HG03558 (cell line): ENCODE data around the gene AIDA.
"Not testable (repeated sequence)": the region's sequence is repeated elsewhere in the genome, so short reads cannot be mapped to it uniquely, and the experiment has no call there.

Source experiments
- ATAC-seq: cut with Tn5 transposase; IDR thresholded peaks from one replicate; pipeline ENCODE4 v1.9.1; 2021; ENCODE audit warnings: moderate number of reproducible peaks; ENCODE audit not compliant: unreplicated experiment; ENCODE audit errors: extremely low read depth

Gene AIDA

GRCh38 chr1:222712253-222713090 is at the start of gene AIDA, which contains the start of gene BROX:
TSS of gene AIDA (minus strand) at chr1:222712491. CDS start at chr1:222712317, 174 bp downstream.
TSS of gene BROX (plus strand) at chr1:222712564. CDS start at chr1:222715700, 3,136 bp downstream.
- ATAC-seq = peak; percentile 48

- no peak for ATAC-seq
Observed at GRCh38 chr1:222761083-222761482, 48.8 kb upstream of the AIDA start.

GRCh38 chr1:222759451-222760035 is 47.3 kb upstream of the AIDA start:
- no peak for ATAC-seq

- ATAC-seq = no peak
Observed at GRCh38 chr1:222757646-222758268, 45.5 kb upstream of the AIDA start.

GRCh38 chr1:222754366-222755139 is 42.3 kb upstream of the AIDA start:
- ATAC-seq = no peak

GRCh38 chr1:222751255-222751654 is 39.0 kb upstream of the AIDA start:
- no peak for ATAC-seq

GRCh38 chr1:222750651-222751050 is 38.4 kb upstream of the AIDA start:
- ATAC-seq = peak; percentile 82

GRCh38 chr1:222749927-222750326 is 37.6 kb upstream of the AIDA start:
- no peak for ATAC-seq

- not testable (repeated sequence) for ATAC-seq
Observed at GRCh38 chr1:222741630-222742457, 29.6 kb upstream of the AIDA start.

GRCh38 chr1:222739929-222740328 is 27.6 kb upstream of the AIDA start:
- no peak for ATAC-seq

- ATAC-seq = no peak
Observed at GRCh38 chr1:222739465-222739864, 27.2 kb upstream of the AIDA start.

- ATAC-seq = no peak
Observed at GRCh38 chr1:222736972-222737371, 24.7 kb upstream of the AIDA start, which contains the start of gene FAM177B. TSS of gene FAM177B (plus strand) at chr1:222737202. CDS start at chr1:222746546, 9,344 bp downstream.

- ATAC-seq = no peak
Observed at GRCh38 chr1:222736470-222736869, 24.2 kb upstream of the AIDA start.

- no peak for ATAC-seq
Observed at GRCh38 chr1:222734740-222735139, 22.4 kb upstream of the AIDA start.

GRCh38 chr1:222732216-222733159 is 20.2 kb upstream of the AIDA start:
- ATAC-seq = peak; percentile 96

- ATAC-seq = no peak
Observed at GRCh38 chr1:222730866-222731265, 18.6 kb upstream of the AIDA start.

GRCh38 chr1:222728746-222729145 is 16.5 kb upstream of the AIDA start:
- ATAC-seq = no peak

- no peak for ATAC-seq
Observed at GRCh38 chr1:222716393-222716792, 4.1 kb upstream of the AIDA start.
